K562 (cell line): ENCODE data around the gene COQ8A. TPM values are rescaled to one million over a fixed set of nuclear protein-coding genes. Genes with fewer than 3 reads are reported as not detected.

Source experiments
- ATAC-seq: fragments of 200-7000 bp; cut with Tn5 transposase; 3 replicates; pipeline ENCODE4 v1.9.1; 2020; ENCODE audit warnings: moderate library complexity
- BruUV-seq: library from RNA; stranded (reverse); fragments of 400-500 nt; replicated peaks from 2 replicates; lab custom pipeline; 2021; lab: Mats Ljungman, UMichigan
- CTCF ChIA-PET: fragments of 300-600 bp; formaldehyde crosslinking; extraction: SDS; loops from one replicate; lab custom pipeline; 2021; ENCODE audit warnings: low intra/inter-chr PET ratio; lab: Yijun Ruan, JAX
- POLR2A ChIA-PET: fragments of 300-600, 350-650 bp; sonication (Branson Sonifier 250); formaldehyde crosslinking; extraction: SDS; loops from one replicate; lab custom pipeline; 2021; ENCODE audit warnings: antibody characterized with exemption, inconsistent platforms; lab: Yijun Ruan, JAX
- DNase-seq, 4 experiments: peaks; one replicate each; pipeline versions ENCODE4 v3.0.0 to v3.0.0-alpha.2; 2011 to 2018; ENCODE audit warnings: low spot score in 3 of 4, mixed read lengths in 3 of 4; ENCODE audit errors: extremely low read depth in 1 of 4
- FAIRE-seq: peaks from 2 replicates; lab custom pipeline; 2011; peaks lifted over from hg19 to GRCh38; lab: Jason Lieb, UNC
- H2AFZ ChIP-seq: 2 replicates; pipeline ENCODE4 v1.6.0; 2011; ENCODE audit warnings: low read depth, low read length, control low read depth, inconsistent platforms
- H3K27ac ChIP-seq: fragments of 200-600 bp; 3 replicates; pipeline ENCODE4 v1.8.0; 2011; ENCODE audit warnings: low read depth, mild to moderate bottlenecking, control low read depth, inconsistent platforms, low read length, moderate library complexity, mixed read lengths; ENCODE audit errors: extremely low read depth
- H3K27me3 ChIP-seq, 2 experiments: fragments of 300-600 bp in 1 of 2; 2 replicates in 1 of 2; 3 replicates in 1 of 2; pipeline versions ENCODE4 v1.6.0 to v1.8.0; 2011; ENCODE audit warnings: inconsistent platforms in 2 of 2, low read length in 2 of 2, mild to moderate bottlenecking in 1 of 2, mixed read lengths in 1 of 2, moderate library complexity in 1 of 2; ENCODE audit not compliant: control insufficient read depth in 2 of 2, insufficient read depth in 2 of 2
- H3K36me3 ChIP-seq: fragments of 300-600 bp; 3 replicates; pipeline ENCODE4 v1.8.0; 2011; ENCODE audit warnings: mild to moderate bottlenecking, low read length, inconsistent platforms; ENCODE audit not compliant: control insufficient read depth, insufficient read depth
- H3K4me1 ChIP-seq, 2 experiments: fragments of 200-600 bp in 1 of 2; replicated peaks in 1 of 2; 2 replicates in 1 of 2; 3 replicates in 1 of 2; pipeline versions ENCODE4 v1.5.1 to v1.8.0; 2011; ENCODE audit warnings: inconsistent platforms in 2 of 2, low read length in 2 of 2, mild to moderate bottlenecking in 1 of 2, mixed read lengths in 1 of 2, moderate library complexity in 1 of 2; ENCODE audit not compliant: control insufficient read depth in 2 of 2, insufficient read depth in 2 of 2
- H3K4me2 ChIP-seq: 2 replicates; pipeline ENCODE4 v1.6.1; 2011; ENCODE audit warnings: low read length, control low read depth, inconsistent platforms, mixed read lengths; ENCODE audit not compliant: insufficient read depth
- H3K4me3 ChIP-seq: fragments of 200-600 bp; sonication (generic), shearing (Covaris generic); 2 replicates; pipeline ENCODE4 v1.5.1; 2016; ENCODE audit warnings: control low read depth, inconsistent platforms
- H3K79me2 ChIP-seq: fragments of 200-600 bp; 3 replicates; pipeline ENCODE4 v1.8.0; 2011; ENCODE audit warnings: low read length, inconsistent platforms; ENCODE audit not compliant: control insufficient read depth, insufficient read depth
- H3K9ac ChIP-seq, 2 experiments: 2 replicates each; pipeline versions ENCODE4 v1.6.0 to v1.6.1; 2011; ENCODE audit warnings: low read depth in 2 of 2, low read length in 2 of 2, control low read depth in 1 of 2, inconsistent platforms in 1 of 2, mild to moderate bottlenecking in 1 of 2, mixed read lengths in 1 of 2; ENCODE audit not compliant: insufficient read depth in 1 of 2
- H3K9me1 ChIP-seq: one replicate; pipeline ENCODE4 v1.6.0; 2011; ENCODE audit warnings: inconsistent platforms, mild to moderate bottlenecking, low read length, moderate library complexity; ENCODE audit not compliant: control insufficient read depth, insufficient read depth
- H3K9me3 ChIP-seq: replicated peaks from 2 replicates; pipeline ENCODE4 v1.5.1; 2011; ENCODE audit warnings: low read depth, low read length, inconsistent platforms; ENCODE audit not compliant: control insufficient read depth, insufficient read depth
- H4K20me1 ChIP-seq: replicated peaks from 2 replicates; pipeline ENCODE4 v1.6.1; 2011; ENCODE audit warnings: low read length, inconsistent platforms, mixed read lengths; ENCODE audit not compliant: control insufficient read depth, insufficient read depth
- CEBPZ ChIP-seq: fragments of 150-350 bp; IDR thresholded peaks from 2 replicates; pipeline ENCODE4 v1.6.1; 2014; ENCODE audit warnings: low read depth, mild to moderate bottlenecking, low read length, borderline replicate concordance
- GTF3C2 ChIP-seq: IDR thresholded peaks from 3 replicates; pipeline ENCODE4 v1.6.1; 2011; ENCODE audit warnings: borderline replicate concordance, mild to moderate bottlenecking, moderate library complexity; ENCODE audit not compliant: insufficient read length; ENCODE audit errors: extremely low read depth
- NCOA2 ChIP-seq, 2 experiments: fragments of 450-650 bp; IDR thresholded peaks; 2 replicates each; pipeline ENCODE4 v1.6.1; 2018; ENCODE audit warnings: mild to moderate bottlenecking in 2 of 2, moderate library complexity in 1 of 2; ENCODE audit not compliant: partially characterized antibody in 2 of 2
- NFIC ChIP-seq: fragments of 450-650 bp; IDR thresholded peaks from 2 replicates; pipeline ENCODE4 v1.6.1; 2017; ENCODE audit warnings: mild to moderate bottlenecking, inconsistent platforms
- PRPF4 ChIP-seq: fragments of 200-400 bp; formaldehyde crosslinking; IDR thresholded peaks from one replicate; pipeline ENCODE4 v1.6.1; 2017; ENCODE audit warnings: low read length, low read depth, mild to moderate bottlenecking; ENCODE audit not compliant: insufficient read depth, poor library complexity, severe bottlenecking
- USF2 ChIP-seq: sonication (generic); formaldehyde crosslinking; IDR thresholded peaks from 2 replicates; pipeline ENCODE4 v1.5.0; 2020; ENCODE audit warnings: missing genetic modification reagents
- WHSC1 ChIP-seq: IDR thresholded peaks from one replicate; pipeline ENCODE4 v1.6.1; 2012; ENCODE audit warnings: low read length, control low read depth, inconsistent platforms
- ZNF124 ChIP-seq: sonication (generic); formaldehyde crosslinking; IDR thresholded peaks from 2 replicates; pipeline ENCODE4 v1.8.1; 2022; ENCODE audit warnings: missing genetic modification reagents
- ZNF24 ChIP-seq: fragments of 450-650 bp; IDR thresholded peaks from 2 replicates; pipeline ENCODE4 v1.6.1; 2016
- ZNF639 ChIP-seq, 2 experiments: fragments of 200-800 bp in 1 of 2; sonication (Bioruptor generic) in 1 of 2; sonication (generic) in 1 of 2; formaldehyde crosslinking in 1 of 2; IDR thresholded peaks in 1 of 2; conservative IDR thresholded peaks in 1 of 2; 2 replicates each; pipeline versions ENCODE4 v1.5.0 to v1.6.1; 2016 to 2020; ENCODE audit warnings: missing compliant biosample characterization in 1 of 2, missing genetic modification characterization in 1 of 2, missing genetic modification reagents in 1 of 2
- ZNF79 ChIP-seq: fragments of 250-450 bp; sonication (Bioruptor Pico); IDR thresholded peaks from 2 replicates; pipeline ENCODE4 v1.4.0; 2020; ENCODE audit warnings: low read depth, mild to moderate bottlenecking, moderate library complexity
- WGBS: fragments of 100-300 bp; shearing (Covaris generic); methylation state at CpG from one replicate; pipeline ENCODE4 v1.1.6; 2016; ENCODE audit warnings: low coverage, mixed read lengths; ENCODE audit not compliant: insufficient coverage; ENCODE audit errors: missing lambda C conversion rate; 5-methylcytosine and 5-hydroxymethylcytosine counted together
- in situ Hi-C: fragments of 300-500 bp; cut with MboI; formaldehyde crosslinking; loops from 4 replicates; pipeline ENCODE4 v1.15.0; 2018; ENCODE audit warnings: inconsistent platforms, mixed read lengths
- intact Hi-C: fragments of 100-400 bp; cut with micrococcal nuclease; formaldehyde crosslinking; loops from 2 replicates; pipeline ENCODE4 v1.14.2; 2022
- polyA plus RNA-seq, 8 experiments: library from polyadenylated mRNA; depleted of rRNA in 4 of 8; stranded (reverse) in 5 of 8; unstranded in 3 of 8; fragments of >200 nt; fragmentation: Nextera tagmentation in 2 of 8; fragmentation: Illumina TruSeq in 1 of 8; extraction: Ambion mirVana in 2 of 8; extraction: Trizol in 1 of 8; gene quantifications; 2 replicates each; pipeline versions ENCODE4 v1.2.1 to v1.2.3, GENCODE V29; 2011 to 2014; ENCODE audit warnings: inconsistent platforms in 1 of 8, missing spikeins in 1 of 8
- total RNA-seq, 7 experiments: library from RNA; depleted of rRNA in 6 of 7; stranded (reverse); fragments of >200 nt in 6 of 7; fragmentation: Illumina TruSeq in 2 of 7; extraction: Trizol in 2 of 7; gene quantifications; 2 replicates each; pipeline versions ENCODE4 v1.2.1 to v1.2.3, GENCODE V29; 2011 to 2021; ENCODE audit warnings: low replicate concordance in 1 of 7

Gene COQ8A
- total and polyA plus RNA-seq, 9 of the 15 experiments (the other 6 are each of a cell fraction or from before 2014, with no cell fraction given), result 2.6 to 54.3 (median 32.4) TPM

- no peak overlapping the region for H3K27ac ChIP-seq
- peak overlapping the region in 1 of 2 experiments; percentile 11; a peak in 1 of 4 replicates for H3K9ac ChIP-seq
- no TSS peak for BruUV-seq
- no peaks in the 10 kb centered on the region for H3K9me3 ChIP-seq
- ATAC-seq, result peak; percentile 25; the same call in 2 of the 3 replicates
- peak overlapping the region; percentile 28; the same call in 1 of the 2 replicates for H2AFZ ChIP-seq
- H3K27me3 ChIP-seq, result no peaks in the 10 kb centered on the region
- 10% methylated on average over 2 of the region's 2 CpGs for WGBS
- CTCF ChIA-PET, result no interaction called here
- intact Hi-C loops (no loop called here), in situ Hi-C loops (no loop called here)
- H3K36me3 ChIP-seq, result no peaks in the 10 kb centered on the region
- H3K4me3 ChIP-seq, result no peak overlapping the region
- no peaks in the 10 kb centered on the region for H3K9me1 ChIP-seq
- no peaks in the 10 kb centered on the region for H4K20me1 ChIP-seq
- DNase-seq, result no peak
- H3K79me2 ChIP-seq, result no peaks in the 10 kb centered on the region
- no peak for FAIRE-seq
- peaks cover 0 to under 1% of the 10 kb centered on the region in 2 experiments; a peak in 2 of 5 replicates for H3K4me1 ChIP-seq
- no peak overlapping the region for H3K4me2 ChIP-seq
- POLR2A ChIA-PET, result interaction anchor here (0.7 to 1.2 kb wide), 3 partner anchors 10 to 1046 kb away, joined by 3 to 5 read pairs (median 3); no protein-coding TSS in a partner anchor
- TF ChIP-seq CEBPZ (no peak), ZNF124 (no peak), ZNF24 (no peak), NFIC (no peak), ZNF79 (CRISPR knock-in tag) (no peak), PRPF4 (no peak), WHSC1 (no peak), NCOA2 (IDR thresholded peaks at IDR 0.05; ENCODE audit: partially characterized antibody in 2 of 2) (no peak), USF2 (CRISPR knock-in tag) (no peak), GTF3C2 (no peak), ZNF639 (CRISPR knock-in tag; conservative IDR thresholded peaks at IDR 0.05 in 1 of 2, IDR thresholded peaks at IDR 0.05 in 1 of 2) (no peak)
Measured at GRCh38 chr1:226920446-226920894, 19.6 kb upstream of the COQ8A start.
